CD4-positive, alpha-beta T cell (primary cell): ENCODE measurements around the gene RABEPK. TPM values are rescaled to one million over a fixed set of nuclear protein-coding genes. Genes with fewer than 3 reads are reported as not detected.

ENCODE experiments used
- ATAC-seq: fragments of 200-7000 bp; cut with Tn5 transposase; one replicate; pipeline ENCODE4 v1.10.0; 2022; ENCODE audit warnings: mild to moderate bottlenecking; ENCODE audit not compliant: poor library complexity
- CTCF ChIA-PET: fragments of 350-600 bp; sonication (Branson Sonifier 250); formaldehyde crosslinking; loops from one replicate; lab custom pipeline; 2021; ENCODE audit warnings: antibody characterized with exemption, inconsistent platforms; lab: Charles Lee
- POLR2A ChIA-PET: fragments of 350-600 bp; sonication (Branson Sonifier 250); formaldehyde crosslinking; loops from one replicate; lab custom pipeline; 2021; ENCODE audit warnings: antibody characterized with exemption, inconsistent platforms; lab: Charles Lee
- DNase-seq, 14 experiments: peaks; one replicate each; pipeline ENCODE4 v3.0.0-alpha.2; 2013 to 2020; ENCODE audit warnings: mixed read lengths in 2 of 14
- H3K27ac ChIP-seq, 2 donors: one replicate each; pipeline versions ENCODE4 v1.5.1 to v1.7.0; 2013; ENCODE audit warnings: low read length in 2 of 2, low read depth in 1 of 2, mild to moderate bottlenecking in 1 of 2
- H3K27me3 ChIP-seq, 2 experiments: 1 replicate in 1 of 2; 2 replicates in 1 of 2; pipeline versions ENCODE4 v1.6.1 to v1.7.0; 2013; ENCODE audit warnings: low read length in 2 of 2, control low read depth in 1 of 2, mild to moderate bottlenecking in 1 of 2, moderate library complexity in 1 of 2; ENCODE audit not compliant: insufficient read depth in 2 of 2, control insufficient read depth in 1 of 2
- H3K36me3 ChIP-seq: one replicate; pipeline ENCODE4 v1.6.1; 2013; ENCODE audit warnings: low read length, control low read depth; ENCODE audit not compliant: insufficient read depth
- H3K4me1 ChIP-seq: one replicate; pipeline ENCODE4 v1.6.1; 2013; ENCODE audit warnings: low read length, control low read depth; ENCODE audit not compliant: insufficient read depth
- H3K4me3 ChIP-seq: one replicate; pipeline ENCODE4 v1.5.1; 2013; ENCODE audit warnings: mild to moderate bottlenecking, low read length, moderate library complexity
- H3K9me3 ChIP-seq, 2 experiments: 1 replicate in 1 of 2; 2 replicates in 1 of 2; pipeline versions ENCODE4 v1.6.1 to v1.7.0; 2013; ENCODE audit warnings: low read length in 2 of 2, mild to moderate bottlenecking in 2 of 2, control low read depth in 1 of 2, moderate library complexity in 1 of 2; ENCODE audit not compliant: control insufficient read depth in 1 of 2, insufficient read depth in 1 of 2
- H3K27ac Mint-ChIP-seq: one replicate; pipeline ENCODE4 v1.8.0; 2020; ENCODE audit warnings: mixed read lengths
- H3K27me3 Mint-ChIP-seq: one replicate; pipeline ENCODE4 v1.8.0; 2021; ENCODE audit warnings: mixed read lengths
- H3K36me3 Mint-ChIP-seq: one replicate; pipeline ENCODE4 v1.8.0; 2021; ENCODE audit warnings: low read depth, mixed read lengths
- H3K4me1 Mint-ChIP-seq: one replicate; pipeline ENCODE4 v1.8.0; 2021; ENCODE audit warnings: low read depth, mixed read lengths
- H3K4me3 Mint-ChIP-seq: one replicate; pipeline ENCODE4 v1.8.0; 2020; ENCODE audit warnings: mild to moderate bottlenecking, mixed read lengths
- H3K9me3 Mint-ChIP-seq: one replicate; pipeline ENCODE4 v1.8.0; 2020; ENCODE audit warnings: mixed read lengths
- intact Hi-C, 2 experiments: fragments of 100-400 bp; cut with DNase I in 1 of 2; cut with micrococcal nuclease in 1 of 2; formaldehyde crosslinking; loops; one replicate each; pipeline versions ENCODE4 v1.15.1 to v1.9.0; 2023 to 2025; cut with DNase I, micrococcal nuclease
- total RNA-seq, 174 experiments: library from RNA in 2 of 174; stranded (reverse) in 2 of 174; gene quantifications; one replicate each; pipeline ENCODE4 v1.2.3 and lab custom pipeline; 2021 to 2026
- TF ChIP-seq, protein P1 (sequence below): fragments of 200-600 bp; IDR thresholded peaks from one replicate; pipeline ENCODE4 v1.8.0; 2022; ENCODE audit warnings: antibody characterized with exemption, mild to moderate bottlenecking

RABEPK gene
- total RNA-seq, 2 experiments from 2014 or later = 6.8 to 8.3 TPM

GRCh38 chr9:125276771-125277170 is 76.4 kb downstream of the RABEPK start:
- no peaks in the 10 kb centered on the region for H3K27me3 Mint-ChIP-seq
- Histone ChIP-seq H3K4me3 (no peak overlapping the region), H3K4me1 (no peaks in the 10 kb centered on the region), H3K36me3 (peaks cover 3% of the 10 kb centered on the region), H3K27me3 (no peaks in the 10 kb centered on the region), H3K27ac (no peak overlapping the region), H3K9me3 (no peaks in the 10 kb centered on the region)
- H3K4me3 Mint-ChIP-seq = no peak overlapping the region
- H3K27ac Mint-ChIP-seq = no peak overlapping the region
- H3K36me3 Mint-ChIP-seq = peaks cover 23% of the 10 kb centered on the region
- ChIA-PET POLR2A (no interaction called here), CTCF (no interaction called here)
- peaks cover 30% of the 10 kb centered on the region for H3K4me1 Mint-ChIP-seq
- no peak for ATAC-seq
- TF ChIP-seq, protein P1, sequence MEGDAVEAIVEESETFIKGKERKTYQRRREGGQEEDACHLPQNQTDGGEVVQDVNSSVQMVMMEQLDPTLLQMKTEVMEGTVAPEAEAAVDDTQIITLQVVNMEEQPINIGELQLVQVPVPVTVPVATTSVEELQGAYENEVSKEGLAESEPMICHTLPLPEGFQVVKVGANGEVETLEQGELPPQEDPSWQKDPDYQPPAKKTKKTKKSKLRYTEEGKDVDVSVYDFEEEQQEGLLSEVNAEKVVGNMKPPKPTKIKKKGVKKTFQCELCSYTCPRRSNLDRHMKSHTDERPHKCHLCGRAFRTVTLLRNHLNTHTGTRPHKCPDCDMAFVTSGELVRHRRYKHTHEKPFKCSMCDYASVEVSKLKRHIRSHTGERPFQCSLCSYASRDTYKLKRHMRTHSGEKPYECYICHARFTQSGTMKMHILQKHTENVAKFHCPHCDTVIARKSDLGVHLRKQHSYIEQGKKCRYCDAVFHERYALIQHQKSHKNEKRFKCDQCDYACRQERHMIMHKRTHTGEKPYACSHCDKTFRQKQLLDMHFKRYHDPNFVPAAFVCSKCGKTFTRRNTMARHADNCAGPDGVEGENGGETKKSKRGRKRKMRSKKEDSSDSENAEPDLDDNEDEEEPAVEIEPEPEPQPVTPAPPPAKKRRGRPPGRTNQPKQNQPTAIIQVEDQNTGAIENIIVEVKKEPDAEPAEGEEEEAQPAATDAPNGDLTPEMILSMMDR = no peak
- H3K9me3 Mint-ChIP-seq = no peaks in the 10 kb centered on the region
- intact Hi-C loops = no loop called here
- no peak for DNase-seq

DNA sequence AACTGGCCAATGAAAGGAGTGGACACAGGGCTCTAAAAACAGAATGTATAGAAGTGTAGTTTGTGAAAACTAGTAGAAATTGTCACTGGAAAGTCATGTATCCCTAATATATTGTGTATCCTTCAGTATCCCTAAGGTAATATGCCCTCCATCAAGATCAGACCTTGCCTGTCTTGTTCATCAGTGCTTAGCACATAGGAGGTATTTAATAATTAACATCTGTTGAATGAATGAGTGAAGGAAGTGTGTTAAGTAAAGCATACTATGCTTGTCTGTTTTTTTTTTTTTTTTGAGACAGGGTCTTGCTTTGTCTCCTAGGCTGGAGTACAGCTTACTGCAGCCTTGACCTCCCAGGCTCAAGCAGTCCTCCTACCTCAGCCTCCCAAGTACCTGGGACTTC is 77.1 kb downstream of the RABEPK start:
- ATAC-seq (no peak), DNase-seq (no peak)
- no peak overlapping the region for H3K4me3 ChIP-seq
- H3K9me3 Mint-ChIP-seq = no peaks in the 10 kb centered on the region
- H3K27ac Mint-ChIP-seq = no peak overlapping the region
- H3K36me3 Mint-ChIP-seq = peaks cover 16% of the 10 kb centered on the region
- H3K9me3 ChIP-seq = no peaks in the 10 kb centered on the region
- H3K4me1 ChIP-seq = no peaks in the 10 kb centered on the region
- H3K36me3 ChIP-seq = peaks cover 3% of the 10 kb centered on the region
- no peak overlapping the region for H3K27ac ChIP-seq
- ChIA-PET POLR2A (no interaction called here), CTCF (no interaction called here)
- intact Hi-C loops = no loop called here
- no peak overlapping the region for H3K4me3 Mint-ChIP-seq
- H3K27me3 ChIP-seq = no peaks in the 10 kb centered on the region
- H3K4me1 Mint-ChIP-seq = peaks cover 27% of the 10 kb centered on the region
- H3K27me3 Mint-ChIP-seq = no peaks in the 10 kb centered on the region
- TF ChIP-seq, protein P1 = no peak

DNA sequence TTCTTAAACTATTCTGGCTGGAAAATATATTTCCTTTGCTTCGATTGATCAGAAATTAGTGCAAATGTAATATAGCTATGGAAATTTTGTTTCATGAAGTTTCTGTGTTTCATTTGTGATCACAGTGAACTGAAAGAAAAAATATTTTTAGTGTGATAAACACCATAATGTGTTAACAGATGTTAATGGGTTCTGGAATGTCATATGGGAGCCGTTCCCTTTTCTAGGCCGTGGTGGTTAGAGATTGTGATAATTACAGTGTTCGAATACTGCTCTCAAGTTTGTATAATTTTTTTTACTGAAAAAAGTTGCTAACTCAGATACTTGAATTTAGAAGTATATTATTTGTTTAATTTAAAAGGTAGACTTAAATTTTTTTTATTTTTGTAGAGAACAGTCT is 80.6 kb downstream of the RABEPK start:
- Histone ChIP-seq H3K4me1 (no peaks in the 10 kb centered on the region), H3K27ac (no peak overlapping the region), H3K27me3 (no peaks in the 10 kb centered on the region), H3K9me3 (no peaks in the 10 kb centered on the region), H3K4me3 (no peak overlapping the region), H3K36me3 (peaks cover 3% of the 10 kb centered on the region)
- H3K27ac Mint-ChIP-seq = no peak overlapping the region
- H3K9me3 Mint-ChIP-seq = no peaks in the 10 kb centered on the region
- intact Hi-C loops = no loop called here
- ChIA-PET CTCF (no interaction called here), POLR2A (no interaction called here)
- ATAC-seq (no peak), DNase-seq (no peak)
- peaks cover 13% of the 10 kb centered on the region for H3K36me3 Mint-ChIP-seq
- no peak overlapping the region for H3K4me3 Mint-ChIP-seq
- peaks cover 16% of the 10 kb centered on the region for H3K4me1 Mint-ChIP-seq
- H3K27me3 Mint-ChIP-seq = no peaks in the 10 kb centered on the region
- TF ChIP-seq, protein P1 = no peak

Other genes with a start within 250 kb of the RABEPK start
- 10 to 100 TPM; 11.6 to 13.4 TPM for gene SCAI, start 57.0 kb upstream of the RABEPK start, total RNA-seq
- gene PPP6C, start 10.7 kb upstream of the RABEPK start, total RNA-seq = 10 to 100 TPM; 32.9 to 35.3 TPM
- 100 to 1,000 TPM; 276 to 280 TPM for gene HSPA5, start 40.8 kb downstream of the RABEPK start, total RNA-seq
- 10 to 100 TPM; 74.1 to 82.2 TPM for gene GAPVD1, start 61.3 kb downstream of the RABEPK start, total RNA-seq